ENCODE results near the gene INKA1. TPM values are rescaled to one million over a fixed set of nuclear protein-coding genes. Genes with fewer than 3 reads are reported as not detected.
"Not testable (repeated sequence)": the region's sequence is repeated elsewhere in the genome, so short reads cannot be mapped to it uniquely, and the experiment has no call there.

The INKA1 gene
- total RNA-seq, 1 donor from 2014 or later, result 2.3 TPM

DNA sequence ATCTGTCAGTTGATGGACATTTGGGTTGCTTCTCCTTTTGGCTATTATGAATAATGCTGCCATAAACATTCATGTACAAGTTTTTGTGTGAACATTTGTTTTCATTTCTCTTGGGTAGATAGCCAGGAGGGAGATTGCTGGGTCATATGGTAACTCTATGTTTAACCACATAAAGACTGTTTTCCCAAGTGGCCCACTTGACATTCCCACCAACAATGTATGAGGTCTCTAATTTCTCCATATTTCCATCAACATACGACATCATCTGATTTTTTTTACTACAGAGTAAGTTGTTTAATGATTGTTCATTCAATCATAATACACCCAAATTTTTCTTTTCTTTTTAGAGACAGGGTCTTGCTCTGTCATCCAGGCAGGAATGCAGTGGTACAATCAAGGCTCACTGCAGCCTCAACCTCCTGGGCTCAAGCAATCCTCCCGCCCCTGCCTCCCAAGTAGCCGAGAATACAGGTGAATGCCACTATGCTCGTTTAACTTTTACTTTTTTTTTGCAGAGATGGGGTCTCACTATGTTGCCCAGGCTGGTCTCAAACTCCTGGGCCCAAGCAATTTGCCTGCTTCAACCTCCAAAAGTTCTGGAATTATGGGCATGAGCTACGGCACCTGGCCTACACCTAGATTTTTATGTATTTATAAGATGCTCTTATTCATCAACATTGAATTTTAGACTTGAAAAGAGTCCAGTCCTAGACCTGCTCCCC lies 23.5 kb upstream of the INKA1 start:
- H3K27me3 Mint-ChIP-seq (ENCODE audit: low read depth), result no peaks in the 10 kb centered on the region
- no peak overlapping the region for H3K4me3 Mint-ChIP-seq (ENCODE audit: low read depth)
- peaks cover 11% of the 10 kb centered on the region for H3K4me1 Mint-ChIP-seq (ENCODE audit: low read depth)
- intact Hi-C loops (cut with micrococcal nuclease), result no loop called here
- no peaks in the 10 kb centered on the region for H3K9me3 Mint-ChIP-seq
- DNase-seq (ENCODE audit: low spot score), result no peak
- peaks cover 25% of the 10 kb centered on the region for H3K36me3 Mint-ChIP-seq (ENCODE audit: low read depth)
- H3K27ac Mint-ChIP-seq, result no peak overlapping the region

GRCh38 chr3:49780080-49780974 lies 22.7 kb upstream of the INKA1 start:
- DNase-seq (ENCODE audit: low spot score), result no peak
- H3K9me3 Mint-ChIP-seq, result no peaks in the 10 kb centered on the region
- H3K27me3 Mint-ChIP-seq (ENCODE audit: low read depth), result no peaks in the 10 kb centered on the region
- no peak overlapping the region for H3K27ac Mint-ChIP-seq
- H3K36me3 Mint-ChIP-seq (ENCODE audit: low read depth), result peaks cover 31% of the 10 kb centered on the region
- H3K4me1 Mint-ChIP-seq (ENCODE audit: low read depth), result peaks cover 15% of the 10 kb centered on the region
- intact Hi-C loops (cut with micrococcal nuclease), result no loop called here
- H3K4me3 Mint-ChIP-seq (ENCODE audit: low read depth), result no peak overlapping the region

GRCh38 chr3:49780975-49781365 lies 22.1 kb upstream of the INKA1 start:
- H3K27ac Mint-ChIP-seq, result not testable (repeated sequence)

DNA sequence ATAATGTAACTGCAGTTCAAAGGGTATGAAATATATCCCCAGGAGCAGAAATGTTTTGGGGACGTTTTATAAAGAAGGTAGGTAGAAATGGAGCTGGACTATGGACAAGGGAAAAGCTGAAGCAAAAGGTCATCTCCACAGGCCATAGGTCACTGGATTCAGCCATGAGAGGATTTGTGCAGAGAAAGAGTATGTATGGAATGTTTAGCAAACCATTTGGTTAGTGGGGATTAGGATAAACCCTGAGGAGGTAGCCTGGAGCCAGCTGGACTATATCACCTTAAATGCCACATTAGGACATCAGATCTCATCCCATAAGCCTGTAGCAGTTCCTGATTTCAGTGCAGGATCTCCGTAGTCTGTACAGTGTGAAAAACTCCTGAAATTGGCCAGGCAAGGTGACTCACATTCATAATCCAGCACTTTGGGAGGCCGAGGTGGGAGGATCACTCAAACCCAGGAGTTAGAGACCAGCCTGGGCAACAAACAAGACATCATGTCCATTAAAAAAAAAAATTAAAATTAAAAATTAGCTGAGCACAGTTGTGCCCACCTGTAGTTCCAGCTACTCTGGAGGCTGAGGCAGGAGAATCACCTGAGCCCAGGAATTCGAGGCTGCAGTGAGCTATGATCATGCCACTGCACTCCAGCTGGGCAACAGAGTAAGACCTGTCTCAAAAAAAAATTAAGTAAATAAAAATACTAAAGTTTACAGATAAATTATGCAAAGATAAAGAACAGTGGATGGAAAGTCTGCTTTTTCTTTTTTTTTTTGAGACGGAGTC lies 21.5 kb upstream of the INKA1 start:
- Mint-ChIP-seq H3K4me1 (ENCODE audit: low read depth) (peaks cover 20% of the 10 kb centered on the region), H3K9me3 (no peaks in the 10 kb centered on the region), H3K27me3 (ENCODE audit: low read depth) (no peaks in the 10 kb centered on the region)

More at GRCh38 chr3:49780975-49781365, 22.1 kb upstream of the INKA1 start:
- H3K27me3 Mint-ChIP-seq (ENCODE audit: low read depth); DNase-seq (ENCODE audit: low spot score); H3K9me3 Mint-ChIP-seq; H3K4me3 Mint-ChIP-seq (ENCODE audit: low read depth); intact Hi-C loops (cut with micrococcal nuclease): not testable (repeated sequence)
- H3K4me1 Mint-ChIP-seq (ENCODE audit: low read depth), result peaks cover 19% of the 10 kb centered on the region
- peaks cover 37% of the 10 kb centered on the region for H3K36me3 Mint-ChIP-seq (ENCODE audit: low read depth)

GRCh38 chr3:49782277-49782676 lies 20.8 kb upstream of the INKA1 start:
- H3K27ac Mint-ChIP-seq; intact Hi-C loops (cut with micrococcal nuclease); H3K4me3 Mint-ChIP-seq (ENCODE audit: low read depth); H3K27me3 Mint-ChIP-seq (ENCODE audit: low read depth); H3K9me3 Mint-ChIP-seq; DNase-seq (ENCODE audit: low spot score): not testable (repeated sequence)
- Mint-ChIP-seq H3K4me1 (ENCODE audit: low read depth) (peaks cover 26% of the 10 kb centered on the region), H3K36me3 (ENCODE audit: low read depth) (peaks cover 37% of the 10 kb centered on the region)

More for the DNA sequence above, 21.5 kb upstream of the INKA1 start:
- peaks cover 37% of the 10 kb centered on the region for H3K36me3 Mint-ChIP-seq (ENCODE audit: low read depth)
- no peak for DNase-seq (ENCODE audit: low spot score)
- intact Hi-C loops (cut with micrococcal nuclease), result no loop called here
- H3K4me3 Mint-ChIP-seq (ENCODE audit: low read depth), result no peak overlapping the region
- peak overlapping the region; percentile 22 for H3K27ac Mint-ChIP-seq

GRCh38 chr3:49785565-49786356 lies 17.3 kb upstream of the INKA1 start:
- H3K27ac Mint-ChIP-seq, result peak overlapping the region; percentile 88
- DNase-seq (ENCODE audit: low spot score), result no peak
- peak overlapping the region; percentile 90 for H3K4me3 Mint-ChIP-seq (ENCODE audit: low read depth)
- peaks cover 21% of the 10 kb centered on the region for H3K4me1 Mint-ChIP-seq (ENCODE audit: low read depth)
- no peaks in the 10 kb centered on the region for H3K9me3 Mint-ChIP-seq
- intact Hi-C loops (cut with micrococcal nuclease), result loop anchor here (1.0 to 2.0 kb wide), 2 partner anchors 18 to 373 kb away; partner anchors contain the start of genes INKA1 and TCTA
- peaks cover 22% of the 10 kb centered on the region for H3K36me3 Mint-ChIP-seq (ENCODE audit: low read depth)
- H3K27me3 Mint-ChIP-seq (ENCODE audit: low read depth), result no peaks in the 10 kb centered on the region

- Mint-ChIP-seq H3K4me1 (ENCODE audit: low read depth) (peaks cover 17% of the 10 kb centered on the region), H3K36me3 (ENCODE audit: low read depth) (peaks cover 15% of the 10 kb centered on the region), H3K27ac (peak within 1 kb of the TSS; percentile 95), H3K27me3 (ENCODE audit: low read depth) (no peaks in the 10 kb centered on the region), H3K9me3 (no peaks in the 10 kb centered on the region), H3K4me3 (ENCODE audit: low read depth) (peak within 1 kb of the TSS; percentile 90)
- DNase-seq (ENCODE audit: low spot score), result peak; percentile 100
- intact Hi-C loops (cut with micrococcal nuclease), result loop anchor here (1.0 to 2.0 kb wide), 2 partner anchors 17 to 374 kb away; partner anchors contain the start of genes INKA1 and TCTA
These were observed 16.5 kb upstream of the INKA1 start, which contains the start of gene IP6K1 for GRCh38 chr3:49786357-49787181. IP6K1 (minus strand) TSS chr3:49786542; CDS start chr3:49748040, 38,502 bp downstream.

GRCh38 chr3:49787182-49787464 lies 15.9 kb upstream of the INKA1 start:
- Mint-ChIP-seq H3K27me3 (ENCODE audit: low read depth) (no peaks in the 10 kb centered on the region), H3K9me3 (no peaks in the 10 kb centered on the region), H3K27ac (peak overlapping the region; percentile 95), H3K4me3 (ENCODE audit: low read depth) (peak overlapping the region; percentile 90), H3K36me3 (ENCODE audit: low read depth) (peaks cover 15% of the 10 kb centered on the region), H3K4me1 (ENCODE audit: low read depth) (peaks cover 17% of the 10 kb centered on the region)
- DNase-seq (ENCODE audit: low spot score), result no peak
- intact Hi-C loops (cut with micrococcal nuclease), result loop anchor here (2.0 kb wide), 1 partner anchor 374 kb away; the partner anchor contains the start of gene TCTA

DNA sequence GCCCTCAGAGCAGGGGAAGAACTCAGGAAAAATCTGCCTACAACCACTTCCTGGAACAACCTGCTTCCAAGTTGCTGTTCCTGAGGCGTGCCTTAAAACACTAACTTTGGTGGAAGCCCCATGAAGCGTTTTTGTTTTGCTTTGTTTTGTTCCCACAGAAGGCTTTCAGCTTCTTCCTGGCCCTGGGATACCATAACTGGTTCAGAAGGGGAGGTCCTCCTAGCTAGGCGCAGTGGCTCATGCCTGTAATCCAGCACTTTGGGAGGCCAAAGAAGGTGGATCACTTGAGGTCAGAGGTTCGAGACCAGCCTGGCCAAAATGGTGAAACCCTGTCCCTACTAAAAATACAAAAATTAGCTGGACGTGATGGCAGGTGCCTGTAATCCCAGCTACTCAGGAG lies 15.5 kb upstream of the INKA1 start:
- Mint-ChIP-seq H3K27ac (peak overlapping the region; percentile 95), H3K4me1 (ENCODE audit: low read depth) (peaks cover 17% of the 10 kb centered on the region), H3K36me3 (ENCODE audit: low read depth) (peaks cover 15% of the 10 kb centered on the region), H3K27me3 (ENCODE audit: low read depth) (no peaks in the 10 kb centered on the region), H3K9me3 (no peaks in the 10 kb centered on the region), H3K4me3 (ENCODE audit: low read depth) (peak overlapping the region; percentile 90)
- DNase-seq (ENCODE audit: low spot score), result no peak
- intact Hi-C loops (cut with micrococcal nuclease), result loop anchor here (2.0 kb wide), 1 partner anchor 375 kb away; the partner anchor contains the start of gene TCTA

GRCh38 chr3:49788056-49788455 lies 15.0 kb upstream of the INKA1 start:
- Mint-ChIP-seq H3K36me3 (ENCODE audit: low read depth) (peaks cover 15% of the 10 kb centered on the region), H3K4me1 (ENCODE audit: low read depth) (peaks cover 17% of the 10 kb centered on the region), H3K4me3 (ENCODE audit: low read depth) (no peak overlapping the region), H3K27ac (no peak overlapping the region), H3K27me3 (ENCODE audit: low read depth) (no peaks in the 10 kb centered on the region), H3K9me3 (no peaks in the 10 kb centered on the region)
- DNase-seq (ENCODE audit: low spot score), result no peak
- intact Hi-C loops (cut with micrococcal nuclease), result no loop called here

DNA sequence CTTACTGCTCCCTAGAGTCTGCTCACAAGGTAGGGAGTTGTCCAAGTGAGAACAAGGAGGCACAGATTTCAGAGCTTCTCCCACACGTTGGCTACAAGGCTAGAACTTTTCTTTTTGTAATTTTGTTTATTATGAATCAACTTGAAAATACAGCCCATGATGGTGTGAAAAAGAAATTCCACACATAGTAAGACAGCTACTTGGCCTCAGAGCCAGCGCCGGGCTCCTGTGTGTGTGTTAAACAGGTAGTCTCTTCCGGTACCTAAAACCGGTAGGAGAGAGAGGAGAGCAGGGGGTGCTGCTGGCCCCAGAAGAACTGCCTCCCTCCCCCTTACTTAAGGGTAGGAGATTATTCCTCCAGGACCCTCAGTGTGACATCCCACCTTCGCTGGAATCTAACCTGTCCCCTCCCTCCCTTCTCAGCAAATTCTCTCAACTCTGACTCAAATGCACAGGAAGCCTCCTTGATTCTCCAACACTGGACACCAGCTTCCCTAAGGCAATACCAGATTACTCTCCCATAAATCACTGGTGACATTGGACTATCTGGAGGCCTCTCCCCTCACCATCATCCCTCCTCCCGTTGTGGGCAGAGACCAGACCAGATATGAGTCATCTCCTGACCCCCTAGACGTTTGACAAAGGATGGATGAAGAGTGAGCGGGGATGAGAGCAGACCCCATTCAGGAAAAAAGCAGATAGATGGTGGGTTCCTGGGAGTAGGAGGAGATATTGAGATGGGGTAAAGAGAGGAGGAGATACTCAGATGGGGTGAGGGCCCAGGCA lies 12.2 kb upstream of the INKA1 start:
- peaks cover 10% of the 10 kb centered on the region for H3K4me1 Mint-ChIP-seq (ENCODE audit: low read depth)

More for the DNA sequence above, 12.2 kb upstream of the INKA1 start:
- DNase-seq (ENCODE audit: low spot score), result no peak
- intact Hi-C loops (cut with micrococcal nuclease), result no loop called here
- no peak overlapping the region for H3K4me3 Mint-ChIP-seq (ENCODE audit: low read depth)
- no peaks in the 10 kb centered on the region for H3K27me3 Mint-ChIP-seq (ENCODE audit: low read depth)
- no peaks in the 10 kb centered on the region for H3K9me3 Mint-ChIP-seq
- no peak overlapping the region for H3K27ac Mint-ChIP-seq
- peaks cover under 1% of the 10 kb centered on the region for H3K36me3 Mint-ChIP-seq (ENCODE audit: low read depth)

Measured in activated T-helper 2 cell treated with anti-CD3 and anti-CD28 coated beads, Interferon-gamma antibody, Interleukin-2, Interleukin-4, amounts not matched to agents 10 μg/mL and 5 μg/mL and 100 μg/mL, durations not matched to agents 14 hours and 24 hours and 36 hours (primary cell).